NCI-H526 (cell line): Measurements from ENCODE around the gene HTRA1.

ENCODE experiments used
- DNase-seq, 2 experiments: peaks; one replicate each; lab custom pipeline; 2025; lab: John Stamatoyannopoulos, UW

The HTRA1 gene

GRCh38 chr10:122516734-122517133, 55.4 kb downstream of the HTRA1 start:
- DNase-seq: no peak

- no peak for DNase-seq
These were observed 57.8 kb downstream of the HTRA1 start for GRCh38 chr10:122519144-122519543.

- DNase-seq: no peak
These were observed 58.5 kb downstream of the HTRA1 start for GRCh38 chr10:122519873-122520272.

- no peak for DNase-seq
These were observed 59.7 kb downstream of the HTRA1 start for GRCh38 chr10:122521011-122521410.

GRCh38 chr10:122524811-122525210, 63.5 kb downstream of the HTRA1 start:
- no peak for DNase-seq

- DNase-seq: peak in 1 of 2 experiments; percentile 30
These were observed 64.4 kb downstream of the HTRA1 start for GRCh38 chr10:122525788-122526187.

- DNase-seq: no peak
These were observed 65.5 kb downstream of the HTRA1 start for GRCh38 chr10:122526892-122527291.

- no peak for DNase-seq
These were observed 68.8 kb downstream of the HTRA1 start for GRCh38 chr10:122530177-122530576.

- no peak for DNase-seq
These were observed 69.9 kb downstream of the HTRA1 start for GRCh38 chr10:122531261-122531660.

- no peak for DNase-seq
These were observed 70.6 kb downstream of the HTRA1 start for GRCh38 chr10:122531939-122532338.

- DNase-seq: peak; percentile 4 to 44
These were observed 71.4 kb downstream of the HTRA1 start for GRCh38 chr10:122532601-122533296.

GRCh38 chr10:122537545-122537944, 76.2 kb downstream of the HTRA1 start:
- DNase-seq: no peak

- no peak for DNase-seq
These were observed 80.2 kb downstream of the HTRA1 start for GRCh38 chr10:122541541-122542002.

- no peak for DNase-seq
These were observed 82.5 kb downstream of the HTRA1 start for GRCh38 chr10:122543676-122544445.

- DNase-seq: no peak
These were observed 83.1 kb downstream of the HTRA1 start for GRCh38 chr10:122544493-122544892.

- no peak for DNase-seq
These were observed 84.9 kb downstream of the HTRA1 start for GRCh38 chr10:122546242-122546641.

GRCh38 chr10:122548407-122549085, 87.2 kb downstream of the HTRA1 start:
- DNase-seq: peak; percentile 86 to 89

GRCh38 chr10:122549636-122550035, 88.3 kb downstream of the HTRA1 start:
- no peak for DNase-seq

- no peak for DNase-seq
These were observed 89.1 kb downstream of the HTRA1 start for GRCh38 chr10:122550427-122550826.

GRCh38 chr10:122550983-122551382, 89.6 kb downstream of the HTRA1 start:
- DNase-seq: no peak

- DNase-seq: no peak
These were observed 90.1 kb downstream of the HTRA1 start for GRCh38 chr10:122551450-122551849.

- peak in 1 of 2 experiments; percentile 23 for DNase-seq
These were observed 92.0 kb downstream of the HTRA1 start for GRCh38 chr10:122553341-122553740.
